Spinal cord (tissue), 10 donors: Measurements from ENCODE around the gene CCDC106. TPM values are rescaled to one million over a fixed set of nuclear protein-coding genes. Genes with fewer than 3 reads are reported as not detected.

Experiments
- DNase-seq, 6 donors: peaks; one replicate each; pipeline versions ENCODE4 v3.0.0 to v3.0.0-alpha.2; 2013 to 2015; ENCODE audit warnings: low spot score in 6 of 6, low read depth in 4 of 6
- H3K27ac ChIP-seq: one replicate; pipeline ENCODE4 v1.5.1; 2013; ENCODE audit warnings: low read depth, low read length, control low read depth
- H3K27me3 ChIP-seq: one replicate; pipeline ENCODE4 v1.6.1; 2013; ENCODE audit warnings: low read length; ENCODE audit not compliant: control insufficient read depth, insufficient read depth
- H3K36me3 ChIP-seq: one replicate; pipeline ENCODE4 v1.6.1; 2013; ENCODE audit warnings: low read length; ENCODE audit not compliant: control insufficient read depth, insufficient read depth
- H3K4me1 ChIP-seq: one replicate; pipeline ENCODE4 v1.6.1; 2013; ENCODE audit warnings: low read length; ENCODE audit not compliant: control insufficient read depth, insufficient read depth
- H3K4me3 ChIP-seq: one replicate; pipeline ENCODE4 v1.5.1; 2013; ENCODE audit warnings: low read depth, low read length, control low read depth
- H3K9me3 ChIP-seq: one replicate; pipeline ENCODE4 v1.6.1; 2013; ENCODE audit warnings: low read length; ENCODE audit not compliant: control insufficient read depth, insufficient read depth
- WGBS: methylation state at CpG from one replicate; pipeline ENCODE4 v1.1.5; 2013; ENCODE audit warnings: missing lambda C conversion rate; ENCODE audit not compliant: insufficient coverage; 5-methylcytosine and 5-hydroxymethylcytosine counted together
- polyA plus RNA-seq, 2 donors: library from polyadenylated mRNA; unstranded; fragments of 120-200 nt; gene quantifications; one replicate each; pipeline ENCODE4 v1.2.1, GENCODE V29; 2013; ENCODE audit not compliant: insufficient read length in 2 of 2
- total RNA-seq, 2 donors: library from RNA; depleted of rRNA in 1 of 2; stranded (reverse); fragments of 120-200 nt in 1 of 2; fragments of >200 nt in 1 of 2; gene quantifications; one replicate each; pipeline versions ENCODE4 v1.2.3 to v1.2.4, GENCODE V29; 2013 to 2014
- donor health status: healthy.

CCDC106 gene
- total and polyA plus RNA-seq, 4 donors, result 13.4 to 57.6 (median 35.5) TPM

DNA sequence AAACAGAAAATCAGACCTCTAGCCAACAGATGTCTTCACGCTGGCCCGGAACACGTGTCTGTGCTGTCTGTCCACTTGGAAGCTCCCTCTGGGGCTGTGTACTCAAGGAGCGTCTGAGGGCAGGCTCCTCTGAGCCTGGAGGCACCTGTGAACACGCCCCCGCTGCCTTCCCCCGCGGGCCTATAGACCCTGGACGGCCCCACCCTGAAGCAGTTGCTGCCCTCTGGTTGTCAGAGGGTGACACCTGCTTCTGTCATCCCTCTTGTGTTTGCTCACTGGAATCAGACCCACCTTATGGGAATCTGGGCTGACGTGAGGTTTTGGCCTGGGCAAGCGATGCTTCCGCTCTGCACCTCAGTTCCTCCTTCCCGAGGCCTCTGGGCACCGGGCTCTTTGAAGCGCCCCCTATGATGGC lies 46.2 kb downstream of the CCDC106 start:
- no peaks in the 10 kb centered on the region for H3K4me1 ChIP-seq
- no peak overlapping the region for H3K27ac ChIP-seq
- H3K36me3 ChIP-seq, result peaks cover 96% of the 10 kb centered on the region
- no peaks in the 10 kb centered on the region for H3K9me3 ChIP-seq
- no peak overlapping the region for H3K4me3 ChIP-seq
- no peak for DNase-seq
- 93% methylated on average over 15 of the region's 15 CpGs for WGBS
- no peaks in the 10 kb centered on the region for H3K27me3 ChIP-seq

DNA sequence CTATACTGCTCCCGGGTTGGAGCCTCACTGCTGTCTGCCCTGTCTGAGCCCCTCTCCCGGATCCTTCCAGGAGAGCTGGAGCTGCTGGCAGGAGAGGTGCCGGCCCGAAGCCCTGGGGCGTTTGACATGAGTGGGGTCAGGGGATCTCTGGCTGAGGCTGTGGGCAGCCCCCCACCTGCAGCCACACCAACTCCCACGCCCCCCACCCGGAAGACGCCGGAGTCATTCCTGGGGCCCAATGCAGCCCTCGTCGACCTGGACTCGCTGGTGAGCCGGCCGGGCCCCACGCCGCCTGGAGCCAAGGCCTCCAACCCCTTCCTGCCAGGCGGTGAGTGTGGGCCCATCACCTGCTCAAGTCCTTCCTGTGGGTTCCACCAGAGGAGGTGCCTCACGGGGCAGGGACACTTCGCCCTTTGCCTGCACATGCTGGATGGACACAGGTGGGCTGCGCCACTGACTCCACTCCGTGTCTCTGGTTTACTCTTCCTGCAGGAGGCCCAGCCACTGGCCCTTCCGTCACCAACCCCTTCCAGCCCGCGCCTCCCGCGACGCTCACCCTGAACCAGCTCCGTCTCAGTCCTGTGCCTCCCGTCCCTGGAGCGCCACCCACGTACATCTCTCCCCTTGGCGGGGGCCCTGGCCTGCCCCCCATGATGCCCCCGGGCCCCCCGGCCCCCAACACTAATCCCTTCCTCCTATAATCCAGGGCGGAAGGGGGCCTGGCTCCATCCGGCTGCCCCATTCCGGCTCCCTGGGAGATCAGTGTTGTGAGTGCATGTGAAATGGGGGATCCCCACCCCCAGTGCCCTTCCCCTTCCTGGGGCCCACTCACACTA lies 46.9 kb downstream of the CCDC106 start:
- H3K4me3 ChIP-seq, result no peak overlapping the region
- no peaks in the 10 kb centered on the region for H3K4me1 ChIP-seq
- no peaks in the 10 kb centered on the region for H3K27me3 ChIP-seq
- H3K36me3 ChIP-seq, result peaks cover 94% of the 10 kb centered on the region
- 97% methylated on average over 25 of the region's 37 CpGs for WGBS
- no peaks in the 10 kb centered on the region for H3K9me3 ChIP-seq
- H3K27ac ChIP-seq, result no peak overlapping the region
- no peak for DNase-seq

DNA sequence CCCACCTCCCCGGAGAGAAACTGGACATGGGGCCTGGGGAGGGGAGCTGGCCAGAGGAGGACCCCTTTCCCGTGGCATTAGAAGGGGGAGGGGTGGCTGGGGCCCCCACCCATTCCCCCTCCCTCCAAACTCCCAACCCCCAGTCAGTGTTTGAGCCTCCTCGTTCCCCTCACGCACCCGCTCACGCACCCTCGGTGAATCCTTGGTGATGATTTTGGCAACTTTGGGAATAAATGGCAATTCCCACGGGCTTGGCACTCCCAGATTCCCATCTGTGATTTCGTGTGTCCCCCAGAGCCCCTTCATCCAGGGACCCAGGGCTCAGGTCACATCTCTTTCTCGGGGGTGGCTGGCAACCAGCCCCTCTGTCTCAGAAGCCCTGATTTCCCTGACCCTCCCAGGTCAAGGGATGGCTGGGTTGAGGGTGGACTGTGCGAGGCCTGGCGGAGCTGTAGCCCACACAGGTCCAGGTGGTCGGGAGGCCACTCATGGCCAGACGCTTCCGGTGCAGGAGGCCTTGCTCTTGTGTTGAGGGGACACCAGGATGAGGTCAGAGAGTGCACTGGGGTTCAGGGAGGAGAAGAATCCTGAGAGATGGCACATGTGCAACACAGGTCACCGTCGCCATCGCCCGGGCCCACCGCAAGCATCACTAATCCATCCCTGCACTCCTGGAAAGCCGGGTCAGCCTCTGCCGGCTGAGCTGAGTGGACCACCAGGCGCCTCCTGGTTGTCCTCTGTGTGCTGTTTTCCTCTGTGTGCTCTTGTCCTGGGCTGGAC lies 47.7 kb downstream of the CCDC106 start:
- WGBS, result 95% methylated on average over 21 of the region's 23 CpGs
- H3K4me3 ChIP-seq, result no peak overlapping the region
- DNase-seq, result no peak
- H3K9me3 ChIP-seq, result no peaks in the 10 kb centered on the region
- peaks cover 93% of the 10 kb centered on the region for H3K36me3 ChIP-seq
- no peak overlapping the region for H3K27ac ChIP-seq
- no peaks in the 10 kb centered on the region for H3K27me3 ChIP-seq
- H3K4me1 ChIP-seq, result no peaks in the 10 kb centered on the region

DNA sequence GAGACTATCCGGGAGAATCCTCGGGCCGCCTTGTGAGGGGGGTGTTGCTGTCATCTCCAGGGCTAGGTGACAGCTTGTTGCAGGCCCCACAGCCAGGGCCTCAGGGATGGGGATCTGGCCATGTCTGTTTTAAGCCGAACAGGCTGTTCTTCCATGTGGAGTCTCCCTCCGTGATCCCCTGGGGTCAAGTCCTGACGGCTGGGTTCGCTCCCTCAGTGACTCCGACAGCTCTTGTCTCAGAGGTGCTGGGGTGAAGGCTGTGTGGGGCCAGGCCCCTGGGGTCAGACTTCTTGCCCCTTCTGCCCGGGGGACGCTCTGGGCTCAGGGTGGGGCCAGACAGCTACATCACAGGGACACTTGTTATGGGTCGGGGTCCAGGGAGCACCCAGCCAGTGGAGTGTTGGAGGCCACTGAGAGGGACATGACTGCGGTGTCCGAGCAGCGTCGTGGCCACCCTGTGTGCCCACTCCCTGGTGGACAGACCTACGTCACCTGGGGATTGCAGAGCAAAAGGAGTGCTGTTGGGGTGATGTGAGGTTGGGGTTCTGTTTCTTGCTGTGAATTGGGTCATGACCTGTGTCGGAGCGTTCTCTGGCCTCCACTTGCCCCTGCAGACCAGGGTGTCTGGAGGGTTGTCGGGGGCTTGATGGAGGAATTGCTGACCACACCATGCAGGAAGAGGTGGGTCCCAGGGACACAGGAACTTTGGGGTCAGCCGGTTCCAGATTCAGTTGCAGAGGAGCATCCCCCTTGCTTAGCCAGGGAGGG lies 48.5 kb downstream of the CCDC106 start:
- WGBS, result 97% methylated on average over 17 of the region's 20 CpGs
- no peak for DNase-seq
- peaks cover 88% of the 10 kb centered on the region for H3K36me3 ChIP-seq

DNA sequence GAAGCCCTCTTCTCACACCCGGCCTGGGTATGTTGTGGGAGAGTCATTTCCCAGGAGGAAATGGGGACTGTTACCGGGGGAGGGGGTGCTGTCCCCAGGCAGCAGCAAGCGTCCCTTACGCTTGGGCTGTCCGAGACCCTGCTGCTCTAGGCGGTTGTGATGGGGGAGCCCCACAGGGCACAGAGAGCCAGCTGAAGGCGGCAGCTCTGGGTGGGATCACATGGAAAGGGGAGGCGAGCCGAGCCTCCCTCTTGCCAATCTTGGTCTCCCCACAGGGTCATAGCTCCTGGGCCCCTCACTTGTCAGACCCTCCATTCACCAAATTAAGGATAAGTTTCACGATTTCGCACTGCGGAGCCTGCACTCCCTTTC lies 49.0 kb downstream of the CCDC106 start:
- Histone ChIP-seq H3K4me3 (no peak overlapping the region), H3K27me3 (no peaks in the 10 kb centered on the region), H3K4me1 (no peaks in the 10 kb centered on the region), H3K9me3 (no peaks in the 10 kb centered on the region), H3K36me3 (peaks cover 83% of the 10 kb centered on the region), H3K27ac (no peak overlapping the region)
- no peak for DNase-seq
- 94% methylated on average over 6 of the region's 12 CpGs for WGBS

More for the DNA sequence above, 48.5 kb downstream of the CCDC106 start:
- H3K4me3 ChIP-seq, result no peak overlapping the region
- H3K9me3 ChIP-seq, result no peaks in the 10 kb centered on the region
- H3K4me1 ChIP-seq, result no peaks in the 10 kb centered on the region
- H3K27ac ChIP-seq, result no peak overlapping the region
- no peaks in the 10 kb centered on the region for H3K27me3 ChIP-seq

DNA sequence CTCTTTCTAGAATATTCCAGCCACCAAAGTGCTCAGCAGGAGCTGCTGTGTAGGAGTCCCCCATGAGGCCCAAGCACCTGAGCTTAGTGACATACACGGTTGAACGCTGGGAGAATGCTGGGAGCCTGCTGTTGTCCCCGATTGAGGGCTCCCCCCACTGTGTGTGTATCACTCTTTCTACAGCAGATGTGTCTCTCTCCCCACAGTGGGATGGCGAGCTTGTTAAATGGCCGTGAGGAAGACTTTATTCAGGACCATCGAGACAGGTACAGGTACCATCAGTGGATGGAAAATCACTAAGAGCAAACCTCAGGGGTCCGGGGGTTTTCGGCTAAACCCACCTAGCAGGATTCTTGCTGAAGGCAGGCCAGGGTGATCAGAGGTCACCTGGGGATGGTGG lies 49.7 kb downstream of the CCDC106 start:
- Histone ChIP-seq H3K27ac (no peak overlapping the region), H3K36me3 (peaks cover 76% of the 10 kb centered on the region), H3K9me3 (no peaks in the 10 kb centered on the region), H3K4me1 (no peaks in the 10 kb centered on the region), H3K27me3 (no peaks in the 10 kb centered on the region), H3K4me3 (no peak overlapping the region)
- WGBS, result 96% methylated on average over 7 of the region's 8 CpGs
- no peak for DNase-seq

DNA sequence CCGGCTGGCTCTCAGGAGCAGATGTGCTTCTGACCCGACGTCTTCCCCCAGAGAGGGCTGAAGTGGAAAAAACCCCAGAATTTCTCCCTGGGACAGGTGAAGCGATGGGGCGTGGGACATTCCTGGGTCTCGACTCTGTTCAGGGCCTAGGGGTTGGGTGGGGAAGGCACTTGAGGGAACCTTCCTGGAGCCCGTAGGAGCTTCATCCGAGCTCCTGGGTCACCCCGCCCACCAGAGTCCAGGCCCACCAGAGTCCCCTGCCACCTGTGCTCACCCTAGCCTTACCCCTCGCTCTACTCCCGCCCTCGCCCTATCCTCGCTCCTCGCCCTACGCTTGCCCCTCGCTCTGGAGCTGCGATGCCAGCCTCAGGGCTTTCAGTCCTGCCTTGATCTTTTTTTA lies 50.2 kb downstream of the CCDC106 start:
- DNase-seq, result no peak
- Histone ChIP-seq H3K27ac (no peak overlapping the region), H3K9me3 (no peaks in the 10 kb centered on the region), H3K36me3 (peaks cover 73% of the 10 kb centered on the region), H3K4me1 (no peaks in the 10 kb centered on the region), H3K4me3 (no peak overlapping the region), H3K27me3 (no peaks in the 10 kb centered on the region)
- 96% methylated on average over 17 of the region's 17 CpGs for WGBS

DNA sequence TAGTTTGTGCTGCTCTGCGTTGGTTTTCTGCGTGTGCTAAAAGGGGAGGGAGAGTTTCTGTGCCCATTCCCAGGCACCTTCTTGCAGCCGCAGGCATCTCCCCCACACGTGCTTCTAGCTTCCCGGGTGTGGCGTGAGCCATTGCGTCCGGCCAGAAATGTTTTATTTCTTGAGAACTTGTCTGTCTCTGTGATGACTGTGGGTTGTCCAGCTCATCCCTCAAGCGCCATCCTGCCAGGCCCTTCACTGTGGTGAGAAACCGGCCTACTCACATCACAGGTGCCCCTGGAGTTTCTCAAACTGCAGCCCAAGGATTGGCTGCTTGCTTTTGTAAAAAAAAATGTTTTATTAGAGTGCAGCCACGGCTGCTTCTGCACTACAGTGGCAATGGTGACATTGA lies 51.2 kb downstream of the CCDC106 start:
- WGBS, result 93% methylated on average over 5 of the region's 11 CpGs
- Histone ChIP-seq H3K9me3 (no peaks in the 10 kb centered on the region), H3K36me3 (peaks cover 68% of the 10 kb centered on the region), H3K4me3 (no peak overlapping the region), H3K27ac (no peak overlapping the region), H3K27me3 (no peaks in the 10 kb centered on the region), H3K4me1 (no peaks in the 10 kb centered on the region)
- no peak for DNase-seq

DNA sequence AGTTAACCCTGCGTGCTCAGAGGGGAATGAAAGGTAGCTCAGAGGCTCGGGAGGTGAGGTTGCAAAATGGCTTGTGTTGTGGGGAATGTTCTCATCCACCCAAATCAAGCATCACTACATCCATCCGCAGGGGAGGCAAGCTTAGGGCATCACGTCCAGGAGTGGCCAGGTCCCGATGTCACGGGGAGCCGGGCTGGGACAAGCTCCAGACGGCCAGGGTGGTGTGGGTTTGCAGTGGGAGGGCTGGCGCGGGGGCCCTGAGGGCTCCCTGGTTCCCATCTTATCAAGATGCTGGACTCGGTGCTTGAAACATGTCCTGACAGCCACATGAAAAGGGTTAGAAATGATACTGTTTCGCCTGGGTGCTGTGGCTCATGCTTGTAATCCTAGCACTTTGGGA lies 52.8 kb downstream of the CCDC106 start:
- H3K36me3 ChIP-seq, result peaks cover 56% of the 10 kb centered on the region

More for the DNA sequence above, 52.8 kb downstream of the CCDC106 start:
- no peaks in the 10 kb centered on the region for H3K27me3 ChIP-seq
- no peak for DNase-seq
- no peak overlapping the region for H3K27ac ChIP-seq
- no peaks in the 10 kb centered on the region for H3K9me3 ChIP-seq
- no peaks in the 10 kb centered on the region for H3K4me1 ChIP-seq
- no peak overlapping the region for H3K4me3 ChIP-seq
- WGBS, result 97% methylated on average over 8 of the region's 12 CpGs
